ENCODE data around the gene DGKD.

DNA sequence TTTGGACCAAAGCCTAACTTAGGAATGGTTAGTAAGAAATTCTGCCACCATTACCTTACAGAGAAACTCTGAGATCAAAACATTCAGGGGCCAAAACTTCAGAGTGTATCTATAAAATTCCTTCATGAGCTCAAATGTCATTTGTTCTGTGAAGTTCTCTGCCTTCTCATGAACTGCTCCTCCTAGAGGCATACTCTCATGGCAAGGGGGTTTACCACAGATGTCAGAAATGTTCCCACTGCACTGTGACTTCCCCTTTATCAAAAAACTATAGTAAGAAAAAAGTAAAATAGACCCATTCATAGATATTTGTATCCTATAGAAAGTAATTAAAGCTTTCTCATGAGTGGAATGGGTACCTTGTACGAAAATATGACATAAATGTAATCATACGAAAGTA is 143.8 kb downstream of the DGKD start:
- TF ChIP-seq, protein P1, sequence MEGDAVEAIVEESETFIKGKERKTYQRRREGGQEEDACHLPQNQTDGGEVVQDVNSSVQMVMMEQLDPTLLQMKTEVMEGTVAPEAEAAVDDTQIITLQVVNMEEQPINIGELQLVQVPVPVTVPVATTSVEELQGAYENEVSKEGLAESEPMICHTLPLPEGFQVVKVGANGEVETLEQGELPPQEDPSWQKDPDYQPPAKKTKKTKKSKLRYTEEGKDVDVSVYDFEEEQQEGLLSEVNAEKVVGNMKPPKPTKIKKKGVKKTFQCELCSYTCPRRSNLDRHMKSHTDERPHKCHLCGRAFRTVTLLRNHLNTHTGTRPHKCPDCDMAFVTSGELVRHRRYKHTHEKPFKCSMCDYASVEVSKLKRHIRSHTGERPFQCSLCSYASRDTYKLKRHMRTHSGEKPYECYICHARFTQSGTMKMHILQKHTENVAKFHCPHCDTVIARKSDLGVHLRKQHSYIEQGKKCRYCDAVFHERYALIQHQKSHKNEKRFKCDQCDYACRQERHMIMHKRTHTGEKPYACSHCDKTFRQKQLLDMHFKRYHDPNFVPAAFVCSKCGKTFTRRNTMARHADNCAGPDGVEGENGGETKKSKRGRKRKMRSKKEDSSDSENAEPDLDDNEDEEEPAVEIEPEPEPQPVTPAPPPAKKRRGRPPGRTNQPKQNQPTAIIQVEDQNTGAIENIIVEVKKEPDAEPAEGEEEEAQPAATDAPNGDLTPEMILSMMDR (IDR thresholded peaks at IDR 0.05): no peak
- no peak for TF ChIP-seq POLR2A (IDR thresholded peaks at IDR 0.05)
